ENCODE data around the gene HARBI1. TPM values are rescaled to one million over a fixed set of nuclear protein-coding genes. Genes with fewer than 3 reads are reported as not detected.

Gene HARBI1
- total and polyA plus RNA-seq, 5 donors: 2.7 to 4.1 (median 3.6) TPM

DNA sequence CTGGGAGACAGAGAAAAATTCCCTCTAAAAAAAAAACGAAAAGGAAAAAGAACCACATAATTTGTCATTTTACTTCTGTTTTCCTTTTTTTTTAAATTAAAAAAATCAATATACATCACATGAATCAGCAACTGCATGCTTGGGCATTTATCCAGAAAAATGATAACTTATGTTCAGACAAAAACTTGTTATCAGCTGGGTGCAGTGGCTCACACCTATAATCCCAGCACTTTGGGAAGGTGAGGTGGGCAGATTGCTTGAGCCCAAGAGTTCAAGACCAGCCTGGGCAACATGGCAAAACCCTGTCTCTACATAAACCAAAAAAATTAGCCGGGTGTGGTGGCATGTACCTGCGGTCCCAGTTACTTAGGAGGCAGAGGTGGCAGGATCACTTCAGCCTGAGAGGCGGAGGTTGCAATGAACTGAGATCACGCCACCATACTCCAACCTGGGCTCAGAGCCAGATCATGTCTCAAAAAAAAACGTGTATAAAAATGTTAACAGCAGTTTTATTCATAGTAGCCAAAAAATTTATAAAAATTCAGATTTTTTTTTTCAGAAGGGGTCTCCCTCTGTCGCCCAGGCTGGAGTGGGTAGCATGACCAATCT lies 51.7 kb downstream of the HARBI1 start:
- intact Hi-C loops (cut with DNase I): no loop called here
- 63% methylated on average over 7 of the region's 7 CpGs for WGBS
- Histone ChIP-seq H3K4me3 (ENCODE audit: low read length) (no peak overlapping the region), H3K4me1 (ENCODE audit: control insufficient read depth, insufficient read depth, low read length) (peaks cover 4% of the 10 kb centered on the region), H3K27me3 (ENCODE audit: control insufficient read depth, insufficient read depth) (no peaks in the 10 kb centered on the region), H3K27ac (ENCODE audit: low read length) (no peak overlapping the region), H3K9me3 (ENCODE audit: control insufficient read depth, low read length) (no peaks in the 10 kb centered on the region)
- no peak for ATAC-seq
- no peak for DNase-seq

- H3K27me3 ChIP-seq (ENCODE audit: control insufficient read depth, insufficient read depth): no peaks in the 10 kb centered on the region
- intact Hi-C loops (cut with DNase I): no loop called here
- H3K4me3 ChIP-seq (ENCODE audit: low read length): no peak overlapping the region
- H3K9me3 ChIP-seq (ENCODE audit: control insufficient read depth, low read length): no peaks in the 10 kb centered on the region
- peaks cover 4% of the 10 kb centered on the region for H3K4me1 ChIP-seq (ENCODE audit: control insufficient read depth, insufficient read depth, low read length)
- WGBS: 97% methylated on average over 1 of the region's 1 CpG
- no peak for ATAC-seq
- DNase-seq: no peak
- no peak overlapping the region for H3K27ac ChIP-seq (ENCODE audit: low read length)
Observed at GRCh38 chr11:46564459-46564858, 52.6 kb downstream of the HARBI1 start.

- ATAC-seq (no peak), DNase-seq (no peak)
- H3K9me3 ChIP-seq (ENCODE audit: control insufficient read depth, low read length): no peaks in the 10 kb centered on the region
- no peak overlapping the region for H3K27ac ChIP-seq (ENCODE audit: low read length)
- peaks cover 5% of the 10 kb centered on the region for H3K4me1 ChIP-seq (ENCODE audit: control insufficient read depth, insufficient read depth, low read length)
- H3K27me3 ChIP-seq (ENCODE audit: control insufficient read depth, insufficient read depth): no peaks in the 10 kb centered on the region
- intact Hi-C loops (cut with DNase I): no loop called here
- WGBS: 97% methylated on average over 5 of the region's 5 CpGs
- H3K4me3 ChIP-seq (ENCODE audit: low read length): no peak overlapping the region
Observed at GRCh38 chr11:46562527-46562926, 54.5 kb downstream of the HARBI1 start.

GRCh38 chr11:46560300-46560991 lies 56.6 kb downstream of the HARBI1 start:
- intact Hi-C loops (cut with DNase I): no loop called here
- DNase-seq (no peak), ATAC-seq (peak; percentile 46 to 66)
- WGBS: 9% methylated on average over 6 of the region's 6 CpGs
- Histone ChIP-seq H3K27me3 (ENCODE audit: control insufficient read depth, insufficient read depth) (no peaks in the 10 kb centered on the region), H3K4me1 (ENCODE audit: control insufficient read depth, insufficient read depth, low read length) (peaks cover 7% of the 10 kb centered on the region), H3K4me3 (ENCODE audit: low read length) (peak overlapping the region; percentile 84), H3K27ac (ENCODE audit: low read length) (peak overlapping the region; percentile 6), H3K9me3 (ENCODE audit: control insufficient read depth, low read length) (no peaks in the 10 kb centered on the region)

DNA sequence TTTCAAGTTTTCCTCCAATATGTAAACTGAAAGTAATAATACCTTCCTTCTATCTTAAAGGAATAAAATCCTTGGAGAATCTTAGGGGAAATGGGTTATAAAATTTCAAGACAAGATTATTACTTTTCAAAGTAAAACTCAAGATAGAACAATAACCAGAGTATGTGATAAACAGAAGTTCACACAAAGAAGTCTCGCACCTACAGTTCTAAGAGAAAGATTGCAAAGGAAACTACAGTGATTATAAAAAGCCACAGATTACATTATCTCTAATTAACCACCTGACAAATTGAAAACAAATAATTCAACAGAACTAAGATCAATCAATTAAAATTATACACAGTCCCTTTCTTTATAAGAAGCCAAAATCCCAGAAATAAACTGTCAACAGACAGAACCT lies 57.2 kb downstream of the HARBI1 start:
- intact Hi-C loops (cut with DNase I): no loop called here
- 64% methylated on average over 1 of the region's 1 CpG for WGBS
- H3K4me3 ChIP-seq (ENCODE audit: low read length): peak overlapping the region; percentile 15
- peaks cover 8% of the 10 kb centered on the region for H3K4me1 ChIP-seq (ENCODE audit: control insufficient read depth, insufficient read depth, low read length)
- no peaks in the 10 kb centered on the region for H3K27me3 ChIP-seq (ENCODE audit: control insufficient read depth, insufficient read depth)
- ATAC-seq: no peak
- no peak overlapping the region for H3K27ac ChIP-seq (ENCODE audit: low read length)
- DNase-seq: no peak
- H3K9me3 ChIP-seq (ENCODE audit: control insufficient read depth, low read length): no peaks in the 10 kb centered on the region

- Histone ChIP-seq H3K4me1 (ENCODE audit: control insufficient read depth, insufficient read depth, low read length) (peaks cover 10% of the 10 kb centered on the region), H3K27me3 (ENCODE audit: control insufficient read depth, insufficient read depth) (no peaks in the 10 kb centered on the region), H3K9me3 (ENCODE audit: control insufficient read depth, low read length) (no peaks in the 10 kb centered on the region), H3K4me3 (ENCODE audit: low read length) (no peak overlapping the region), H3K27ac (ENCODE audit: low read length) (no peak overlapping the region)
- WGBS: 68% methylated on average over 7 of the region's 7 CpGs
- intact Hi-C loops (cut with DNase I): no loop called here
- ATAC-seq (no peak), DNase-seq (no peak)
Observed at GRCh38 chr11:46557684-46558151, 59.3 kb downstream of the HARBI1 start.

- Histone ChIP-seq H3K27ac (ENCODE audit: low read length) (no peak overlapping the region), H3K4me3 (ENCODE audit: low read length) (no peak overlapping the region), H3K27me3 (ENCODE audit: control insufficient read depth, insufficient read depth) (no peaks in the 10 kb centered on the region), H3K9me3 (ENCODE audit: control insufficient read depth, low read length) (no peaks in the 10 kb centered on the region), H3K4me1 (ENCODE audit: control insufficient read depth, insufficient read depth, low read length) (peaks cover 8% of the 10 kb centered on the region)
- intact Hi-C loops (cut with DNase I): no loop called here
- DNase-seq (no peak), ATAC-seq (no peak)
- WGBS: 51% methylated on average over 2 of the region's 2 CpGs
Observed at GRCh38 chr11:46555267-46556054, 61.6 kb downstream of the HARBI1 start.

DNA sequence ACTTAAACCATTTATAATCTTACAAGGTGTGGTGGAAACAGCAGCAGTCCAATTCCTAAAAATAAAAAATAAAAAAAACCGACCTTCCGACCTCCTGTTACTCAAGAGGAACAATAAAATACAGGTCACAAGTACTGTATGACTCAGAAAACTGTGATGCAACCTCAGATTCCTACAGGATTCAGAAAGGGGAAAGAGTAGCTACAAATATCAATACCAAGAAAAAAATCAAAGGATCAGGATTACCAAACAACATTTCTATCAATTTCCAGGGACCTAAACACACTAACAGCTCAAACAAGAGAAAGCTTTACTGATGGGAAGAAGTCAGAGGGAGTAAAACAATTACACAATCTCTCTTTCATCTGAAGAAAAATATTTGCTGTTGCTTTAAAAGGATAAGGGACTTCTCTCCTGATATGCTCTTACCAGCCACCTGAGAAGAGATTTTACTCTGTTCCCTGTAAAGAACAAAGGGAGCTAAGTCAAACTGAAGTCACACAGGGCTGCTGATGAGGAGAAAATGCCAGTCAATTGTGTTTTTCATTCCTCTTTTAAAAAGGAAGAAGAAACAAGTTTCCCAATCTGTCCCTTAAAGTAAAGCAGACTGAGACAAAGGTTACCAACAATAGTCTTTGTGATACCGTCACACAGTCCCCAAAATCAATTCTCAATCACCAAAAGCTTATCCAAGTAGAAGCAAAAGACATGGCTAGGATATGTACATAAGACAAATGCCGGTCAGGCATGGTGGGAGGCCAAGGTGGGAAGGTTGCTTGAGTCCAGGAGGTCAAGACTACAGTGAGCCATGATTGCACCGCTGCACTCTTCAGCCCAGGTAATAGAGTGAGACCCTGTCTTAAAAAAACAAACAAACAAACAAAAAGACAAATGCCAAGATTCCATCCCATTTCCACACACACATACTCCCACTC lies 62.5 kb downstream of the HARBI1 start:
- whole genome bisulfite sequencing: 65% methylated on average over 5 of the region's 5 CpGs
- Histone ChIP-seq H3K9me3 (ENCODE audit: control insufficient read depth, low read length) (no peaks in the 10 kb centered on the region), H3K27ac (ENCODE audit: low read length) (peak overlapping the region; percentile 76), H3K4me1 (ENCODE audit: control insufficient read depth, insufficient read depth, low read length) (peaks cover 8% of the 10 kb centered on the region), H3K4me3 (ENCODE audit: low read length) (no peak overlapping the region), H3K27me3 (ENCODE audit: control insufficient read depth, insufficient read depth) (no peaks in the 10 kb centered on the region)
- intact Hi-C loops (cut with DNase I): no loop called here
- ATAC-seq (peak; percentile 70 to 85), DNase-seq (no peak)

DNA sequence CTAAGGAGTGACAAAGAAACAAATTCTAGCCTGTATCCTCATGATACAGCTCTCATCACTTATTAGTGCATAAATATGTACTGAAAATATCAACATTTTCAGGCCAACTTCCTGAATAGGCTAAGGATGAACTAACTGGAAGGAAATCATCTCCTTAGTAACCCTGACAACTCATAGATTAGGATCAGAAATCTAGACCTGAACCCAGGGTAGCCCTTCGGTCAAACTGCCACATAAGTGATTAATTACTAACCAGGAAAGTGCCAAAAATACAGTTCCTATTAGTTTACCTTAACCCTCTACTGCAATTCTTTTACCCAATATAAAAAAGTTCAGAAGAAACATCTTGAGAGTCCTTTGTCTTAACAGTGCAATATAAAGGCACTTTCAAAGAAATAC lies 63.2 kb downstream of the HARBI1 start:
- ATAC-seq: peak in 1 of 2 donors; percentile 47
- DNase-seq: no peak
- WGBS: 24% methylated on average over 1 of the region's 1 CpG
- Histone ChIP-seq H3K27ac (ENCODE audit: low read length) (no peak overlapping the region), H3K9me3 (ENCODE audit: control insufficient read depth, low read length) (no peaks in the 10 kb centered on the region), H3K4me1 (ENCODE audit: control insufficient read depth, insufficient read depth, low read length) (peaks cover 8% of the 10 kb centered on the region), H3K4me3 (ENCODE audit: low read length) (no peak overlapping the region), H3K27me3 (ENCODE audit: control insufficient read depth, insufficient read depth) (no peaks in the 10 kb centered on the region)
- intact Hi-C loops (cut with DNase I): no loop called here

Measured in right cardiac atrium (tissue), 5 donors.